Adrenal gland (tissue), 5 donors: Measurements from ENCODE around the gene AHI1.

ENCODE experiments used
- POLR2A ChIP-seq, 2 donors: fragments of 450-650 bp; IDR thresholded peaks; one replicate each; pipeline ENCODE4 v1.6.1; 2017; ENCODE audit warnings: antibody characterized with exemption in 2 of 2, mild to moderate bottlenecking in 2 of 2, moderate library complexity in 1 of 2
- TF ChIP-seq, protein P1 (sequence below), 6 experiments: fragments of 450-650 bp in 4 of 6; fragments of 200-600 bp in 2 of 6; sonication (generic) in 1 of 6; IDR thresholded peaks; 1 replicate in 5 of 6; 2 replicates in 1 of 6; pipeline versions ENCODE4 v1.5.1 to v1.8.0; 2016 to 2021; ENCODE audit warnings: antibody characterized with exemption in 6 of 6, mild to moderate bottlenecking in 2 of 6, moderate library complexity in 1 of 6
- donor health status: DM: no; HTN: no; CAD: no.

DNA sequence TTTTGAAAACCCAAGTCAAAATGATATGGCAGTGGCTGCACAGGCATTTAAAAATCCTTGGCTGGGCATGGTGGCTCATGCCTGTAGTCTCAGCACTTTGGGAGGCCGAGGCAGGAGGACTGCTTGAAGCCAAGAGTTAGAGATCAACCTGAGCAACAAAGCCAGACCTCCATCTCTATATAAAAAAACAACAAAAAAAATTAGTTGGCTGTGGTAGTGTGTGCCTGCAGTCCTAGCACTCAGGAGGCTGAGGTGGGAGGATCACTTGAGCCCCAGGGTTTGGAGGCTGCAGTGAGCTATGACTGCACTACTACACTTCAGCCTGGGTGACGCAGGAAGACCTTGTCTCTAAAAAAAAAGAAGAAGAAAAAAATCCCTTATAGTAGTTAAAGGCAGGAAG lies 173.6 kb downstream of the AHI1 start:
- TF ChIP-seq, protein P1, sequence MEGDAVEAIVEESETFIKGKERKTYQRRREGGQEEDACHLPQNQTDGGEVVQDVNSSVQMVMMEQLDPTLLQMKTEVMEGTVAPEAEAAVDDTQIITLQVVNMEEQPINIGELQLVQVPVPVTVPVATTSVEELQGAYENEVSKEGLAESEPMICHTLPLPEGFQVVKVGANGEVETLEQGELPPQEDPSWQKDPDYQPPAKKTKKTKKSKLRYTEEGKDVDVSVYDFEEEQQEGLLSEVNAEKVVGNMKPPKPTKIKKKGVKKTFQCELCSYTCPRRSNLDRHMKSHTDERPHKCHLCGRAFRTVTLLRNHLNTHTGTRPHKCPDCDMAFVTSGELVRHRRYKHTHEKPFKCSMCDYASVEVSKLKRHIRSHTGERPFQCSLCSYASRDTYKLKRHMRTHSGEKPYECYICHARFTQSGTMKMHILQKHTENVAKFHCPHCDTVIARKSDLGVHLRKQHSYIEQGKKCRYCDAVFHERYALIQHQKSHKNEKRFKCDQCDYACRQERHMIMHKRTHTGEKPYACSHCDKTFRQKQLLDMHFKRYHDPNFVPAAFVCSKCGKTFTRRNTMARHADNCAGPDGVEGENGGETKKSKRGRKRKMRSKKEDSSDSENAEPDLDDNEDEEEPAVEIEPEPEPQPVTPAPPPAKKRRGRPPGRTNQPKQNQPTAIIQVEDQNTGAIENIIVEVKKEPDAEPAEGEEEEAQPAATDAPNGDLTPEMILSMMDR (IDR thresholded peaks at IDR 0.05): no peak
- no peak for TF ChIP-seq POLR2A (IDR thresholded peaks at IDR 0.05)
